Activated gamma-delta T cell treated with Interleukin-2 at 50 U/mL for 16 hours (primary cell): ENCODE measurements around the gene SH3YL1.

Experiments
- DNase-seq: peaks from one replicate; pipeline ENCODE4 v3.0.0-alpha.2; 2020

The SH3YL1 gene

GRCh38 chr2:211486-212184, 52.2 kb downstream of the SH3YL1 start:
- DNase-seq, result no peak

- DNase-seq, result no peak
Measured at GRCh38 chr2:210660-211059, 53.2 kb downstream of the SH3YL1 start.

- DNase-seq, result no peak
Measured at GRCh38 chr2:209470-209869, 54.4 kb downstream of the SH3YL1 start.

GRCh38 chr2:208335-208734, 55.5 kb downstream of the SH3YL1 start:
- DNase-seq, result no peak

GRCh38 chr2:203984-204383, 59.8 kb downstream of the SH3YL1 start:
- no peak for DNase-seq

GRCh38 chr2:203401-203800, 60.4 kb downstream of the SH3YL1 start:
- no peak for DNase-seq

- DNase-seq, result no peak
Measured at GRCh38 chr2:202945-203344, 60.9 kb downstream of the SH3YL1 start.

- DNase-seq, result no peak
Measured at GRCh38 chr2:201648-202433, 62.0 kb downstream of the SH3YL1 start.

- DNase-seq, result no peak
Measured at GRCh38 chr2:199041-199966, 64.5 kb downstream of the SH3YL1 start.

- no peak for DNase-seq
Measured at GRCh38 chr2:196406-196805, 67.4 kb downstream of the SH3YL1 start.

GRCh38 chr2:195932-196331, 67.9 kb downstream of the SH3YL1 start:
- no peak for DNase-seq

- DNase-seq, result peak; percentile 48
Measured at GRCh38 chr2:193141-193671, 70.6 kb downstream of the SH3YL1 start.

- DNase-seq, result no peak
Measured at GRCh38 chr2:191311-192190, 72.3 kb downstream of the SH3YL1 start.

GRCh38 chr2:187825-188224, 76.0 kb downstream of the SH3YL1 start:
- no peak for DNase-seq

GRCh38 chr2:185221-185620, 78.6 kb downstream of the SH3YL1 start:
- no peak for DNase-seq

- DNase-seq, result no peak
Measured at GRCh38 chr2:184695-185094, 79.1 kb downstream of the SH3YL1 start.

GRCh38 chr2:182509-183122, 81.2 kb downstream of the SH3YL1 start:
- no peak for DNase-seq

GRCh38 chr2:180311-180710, 83.5 kb downstream of the SH3YL1 start:
- no peak for DNase-seq

- DNase-seq, result no peak
Measured at GRCh38 chr2:179886-180285, 83.9 kb downstream of the SH3YL1 start.

- no peak for DNase-seq
Measured at GRCh38 chr2:177733-178132, 86.1 kb downstream of the SH3YL1 start.

GRCh38 chr2:176917-177316, 86.9 kb downstream of the SH3YL1 start:
- DNase-seq, result no peak
